H54 (cell line): Measurements from ENCODE around the gene FLNB.

Experiments used
- DNase-seq: peaks from one replicate; pipeline ENCODE4 v3.0.0; 2011; ENCODE audit warnings: low spot score, mixed read lengths; ENCODE audit not compliant: insufficient read length
- FAIRE-seq: peaks from 3 replicates; lab custom pipeline; 2011; peaks lifted over from hg19 to GRCh38; lab: Jason Lieb, UNC
- POLR2A ChIP-seq: IDR thresholded peaks from 2 replicates; pipeline ENCODE4 v1.6.1; 2011; ENCODE audit warnings: low read depth, mild to moderate bottlenecking, low read length

Gene FLNB

DNA sequence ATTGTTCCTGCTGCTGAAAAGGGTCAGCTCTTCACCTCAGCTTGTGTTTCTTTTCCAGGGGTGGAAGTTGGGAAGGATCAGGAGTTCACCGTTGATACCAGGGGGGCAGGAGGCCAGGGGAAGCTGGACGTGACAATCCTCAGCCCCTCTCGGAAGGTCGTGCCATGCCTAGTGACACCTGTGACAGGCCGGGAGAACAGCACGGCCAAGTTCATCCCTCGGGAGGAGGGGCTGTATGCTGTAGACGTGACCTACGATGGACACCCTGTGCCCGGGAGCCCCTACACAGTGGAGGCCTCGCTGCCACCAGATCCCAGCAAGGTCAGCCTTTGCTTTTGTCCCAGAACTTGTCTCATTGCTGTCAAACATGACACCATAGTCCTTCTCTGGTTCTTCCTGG is 113.0 kb downstream of the FLNB start:
- no peak for TF ChIP-seq POLR2A
- DNase-seq (no peak), FAIRE-seq (no peak)

DNA sequence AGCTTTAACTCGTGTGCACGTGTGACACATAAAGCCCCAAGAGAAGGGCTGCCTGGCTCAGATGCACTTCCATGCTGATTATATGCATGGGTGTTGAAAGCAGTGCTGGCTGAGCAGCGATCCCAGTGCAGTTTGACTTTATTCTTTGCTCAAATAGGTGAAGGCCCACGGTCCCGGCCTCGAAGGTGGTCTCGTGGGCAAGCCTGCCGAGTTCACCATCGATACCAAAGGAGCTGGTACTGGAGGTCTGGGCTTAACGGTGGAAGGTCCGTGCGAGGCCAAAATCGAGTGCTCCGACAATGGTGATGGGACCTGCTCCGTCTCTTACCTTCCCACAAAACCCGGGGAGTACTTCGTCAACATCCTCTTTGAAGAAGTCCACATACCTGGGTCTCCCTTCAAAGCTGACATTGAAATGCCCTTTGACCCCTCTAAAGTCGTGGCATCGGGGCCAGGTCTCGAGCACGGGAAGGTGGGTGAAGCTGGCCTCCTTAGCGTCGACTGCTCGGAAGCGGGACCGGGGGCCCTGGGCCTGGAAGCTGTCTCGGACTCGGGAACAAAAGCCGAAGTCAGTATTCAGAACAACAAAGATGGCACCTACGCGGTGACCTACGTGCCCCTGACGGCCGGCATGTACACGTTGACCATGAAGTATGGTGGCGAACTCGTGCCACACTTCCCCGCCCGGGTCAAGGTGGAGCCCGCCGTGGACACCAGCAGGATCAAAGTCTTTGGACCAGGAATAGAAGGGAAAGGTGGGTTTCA is 114.9 kb downstream of the FLNB start:
- no peak for TF ChIP-seq POLR2A
- no peak for DNase-seq
- FAIRE-seq: no peak

DNA sequence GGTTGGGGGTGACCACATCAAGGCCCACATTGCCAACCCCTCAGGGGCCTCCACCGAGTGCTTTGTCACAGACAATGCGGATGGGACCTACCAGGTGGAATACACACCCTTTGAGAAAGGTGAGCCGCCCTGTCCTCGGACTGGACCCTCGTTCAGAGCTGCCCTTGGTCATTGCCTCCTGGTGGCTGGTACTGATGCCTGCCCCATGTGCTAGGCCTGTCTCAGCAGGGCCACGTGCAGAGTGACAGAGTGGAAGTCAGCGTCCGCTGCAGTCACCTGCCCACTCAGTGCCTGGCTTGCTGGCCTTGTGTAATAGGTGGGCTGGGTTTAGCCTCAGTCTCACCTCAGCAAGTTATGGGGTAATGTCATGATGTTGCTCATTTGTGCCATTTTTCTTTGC is 116.2 kb downstream of the FLNB start:
- TF ChIP-seq POLR2A: no peak
- no peak for DNase-seq
- FAIRE-seq: no peak

DNA sequence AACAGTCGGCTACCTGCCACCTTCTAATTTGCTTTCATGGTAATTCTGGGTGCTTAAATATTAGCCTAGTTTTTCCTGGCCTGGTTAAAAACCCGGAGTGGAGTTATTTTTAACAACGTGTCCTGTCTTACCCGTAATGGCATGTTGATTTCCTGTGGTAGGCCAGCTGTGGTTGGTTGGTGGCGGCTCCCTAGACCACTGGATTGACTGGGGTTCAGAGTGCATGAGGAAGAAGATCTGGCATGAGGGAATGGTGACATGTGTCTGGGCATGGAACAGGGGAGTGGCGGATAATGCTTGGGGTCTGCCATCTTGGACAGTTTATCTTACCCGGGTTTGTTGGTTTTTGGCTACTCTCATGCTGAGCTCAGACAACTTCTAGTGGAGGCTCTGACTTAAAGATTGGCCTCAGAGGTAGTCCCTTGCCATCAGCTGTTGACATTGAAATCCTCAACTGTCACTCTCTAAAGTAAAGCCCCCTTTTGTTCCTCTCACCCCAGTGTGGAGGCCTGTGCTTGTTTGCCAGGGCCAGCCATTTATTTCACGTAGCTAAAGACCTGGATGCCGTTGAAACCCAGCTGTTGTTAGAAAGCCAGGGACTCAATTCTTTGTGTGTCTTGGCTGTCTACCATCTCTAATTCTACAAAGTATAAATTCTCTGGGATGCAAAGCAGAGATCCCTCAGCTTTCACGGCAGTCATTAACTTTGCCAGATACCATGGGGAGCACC is 121.0 kb downstream of the FLNB start:
- DNase-seq (no peak), FAIRE-seq (no peak)
- no peak for TF ChIP-seq POLR2A

DNA sequence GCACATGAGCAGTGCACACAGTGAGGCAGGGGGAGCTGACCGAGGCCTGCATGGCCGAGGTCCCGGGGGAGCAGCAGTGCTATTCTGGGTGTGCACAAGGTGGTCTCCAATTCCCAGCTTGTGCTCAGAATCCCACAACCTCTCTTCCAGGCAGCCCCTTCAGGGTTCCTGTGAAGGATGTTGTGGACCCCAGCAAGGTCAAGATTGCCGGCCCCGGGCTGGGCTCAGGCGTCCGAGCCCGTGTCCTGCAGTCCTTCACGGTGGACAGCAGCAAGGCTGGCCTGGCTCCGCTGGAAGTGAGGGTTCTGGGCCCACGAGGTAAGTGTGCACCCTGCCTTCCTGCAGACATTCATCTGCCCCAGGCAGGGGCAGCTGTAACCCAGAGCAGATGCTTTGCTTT is 122.4 kb downstream of the FLNB start:
- no peak for DNase-seq
- no peak for TF ChIP-seq POLR2A
- no peak for FAIRE-seq

DNA sequence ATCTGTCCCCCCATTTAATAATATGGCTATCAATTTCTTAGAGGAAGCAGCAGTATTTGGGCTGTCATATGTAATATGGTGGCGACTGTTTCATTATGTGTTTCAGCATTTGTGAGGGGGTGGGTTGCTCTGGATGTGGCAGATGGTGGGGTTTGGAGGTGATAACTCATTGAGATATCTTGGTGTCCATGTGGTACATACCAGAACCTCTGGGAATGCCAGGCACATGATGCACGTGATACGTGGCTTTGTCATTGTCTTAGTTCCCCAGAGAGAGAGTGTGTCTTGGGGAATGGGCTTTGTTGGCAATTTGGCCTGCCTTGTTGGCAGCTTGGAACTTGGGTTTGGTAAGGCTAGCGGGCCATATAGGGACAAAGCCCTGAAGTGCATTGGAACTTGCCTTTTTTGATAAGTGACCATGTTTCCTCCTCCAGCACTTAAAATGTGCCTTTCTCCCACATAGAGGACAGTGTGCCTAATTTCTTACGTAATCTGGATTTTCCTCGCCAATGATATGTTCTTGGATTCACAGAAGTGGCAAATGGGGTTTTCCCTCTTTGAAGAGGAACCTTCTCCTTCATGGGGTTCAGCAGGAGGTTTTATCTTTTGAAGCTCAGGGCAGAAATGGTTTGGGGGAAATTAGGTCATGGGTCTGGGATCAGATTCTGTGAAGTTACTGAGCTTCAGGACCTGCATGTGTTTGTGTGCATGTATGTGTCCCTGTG is 123.0 kb downstream of the FLNB start:
- FAIRE-seq (no peak), DNase-seq (no peak)
- TF ChIP-seq POLR2A: no peak

DNA sequence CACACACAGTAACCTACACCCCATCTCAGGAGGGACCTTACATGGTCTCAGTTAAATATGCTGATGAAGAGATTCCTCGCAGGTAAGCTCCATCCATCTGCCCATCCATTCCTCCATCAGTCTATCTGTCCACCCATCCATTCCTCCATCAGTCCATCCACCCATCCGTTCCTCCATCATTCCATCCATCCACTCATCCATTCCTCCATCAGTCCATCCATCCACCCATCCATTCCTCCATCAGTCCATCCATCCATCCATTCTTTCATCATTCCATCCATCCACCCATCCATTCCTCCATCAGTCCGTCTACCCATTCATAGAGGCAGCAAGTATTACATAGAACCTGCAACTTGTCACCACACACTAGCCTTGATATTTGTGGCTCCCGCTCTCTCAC is 124.6 kb downstream of the FLNB start:
- DNase-seq (no peak), FAIRE-seq (no peak)
- TF ChIP-seq POLR2A: no peak

DNA sequence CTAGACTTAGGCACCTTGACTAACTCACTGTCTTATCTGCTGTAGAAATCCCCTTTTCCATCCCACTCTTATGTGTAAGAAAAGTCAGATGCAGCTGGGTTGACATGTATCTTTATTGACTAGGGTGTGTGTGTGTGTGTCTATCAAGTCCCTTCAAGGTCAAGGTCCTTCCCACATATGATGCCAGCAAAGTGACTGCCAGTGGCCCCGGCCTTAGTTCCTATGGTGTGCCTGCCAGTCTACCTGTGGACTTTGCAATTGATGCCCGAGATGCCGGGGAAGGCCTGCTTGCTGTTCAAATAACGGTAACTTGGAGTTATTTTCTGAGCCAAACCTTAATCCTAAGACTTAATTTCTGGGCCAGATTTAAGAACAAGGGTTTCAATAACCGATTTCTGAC is 126.2 kb downstream of the FLNB start:
- DNase-seq (no peak), FAIRE-seq (no peak)
- TF ChIP-seq POLR2A: no peak

DNA sequence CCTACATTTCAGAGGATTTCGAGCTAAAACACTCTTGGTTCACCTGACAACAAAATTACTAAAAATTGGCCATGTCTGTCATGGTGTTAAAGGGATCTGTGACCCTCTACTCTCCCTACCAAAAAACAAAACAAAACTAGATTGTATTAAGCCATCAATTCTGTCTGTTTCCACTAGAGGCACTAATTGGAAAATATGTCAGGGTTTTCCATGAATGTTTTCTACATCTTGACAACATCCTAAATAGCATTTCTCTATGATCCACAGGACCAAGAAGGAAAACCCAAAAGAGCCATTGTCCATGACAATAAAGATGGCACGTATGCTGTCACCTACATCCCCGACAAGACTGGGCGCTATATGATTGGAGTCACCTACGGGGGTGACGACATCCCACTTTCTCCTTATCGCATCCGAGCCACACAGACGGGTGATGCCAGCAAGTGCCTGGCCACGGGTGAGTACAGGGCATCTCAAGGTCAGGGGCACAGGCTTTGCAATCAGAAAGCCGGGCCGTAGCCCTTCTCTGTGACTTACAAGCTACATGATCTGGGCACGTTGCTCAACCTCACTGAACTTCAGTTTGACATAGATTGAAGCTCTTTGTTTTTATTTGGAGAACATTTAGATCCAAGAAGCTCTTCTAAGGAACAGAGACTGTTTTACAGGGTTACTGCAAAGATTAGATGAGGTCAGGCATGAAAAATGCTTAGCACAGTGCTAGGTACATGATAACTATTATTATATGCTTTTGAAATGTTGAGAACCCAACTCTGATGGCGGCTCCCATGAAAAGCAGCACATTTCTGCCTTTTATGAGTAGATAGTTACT is 127.7 kb downstream of the FLNB start:
- FAIRE-seq: no peak
- no peak for DNase-seq

DNA sequence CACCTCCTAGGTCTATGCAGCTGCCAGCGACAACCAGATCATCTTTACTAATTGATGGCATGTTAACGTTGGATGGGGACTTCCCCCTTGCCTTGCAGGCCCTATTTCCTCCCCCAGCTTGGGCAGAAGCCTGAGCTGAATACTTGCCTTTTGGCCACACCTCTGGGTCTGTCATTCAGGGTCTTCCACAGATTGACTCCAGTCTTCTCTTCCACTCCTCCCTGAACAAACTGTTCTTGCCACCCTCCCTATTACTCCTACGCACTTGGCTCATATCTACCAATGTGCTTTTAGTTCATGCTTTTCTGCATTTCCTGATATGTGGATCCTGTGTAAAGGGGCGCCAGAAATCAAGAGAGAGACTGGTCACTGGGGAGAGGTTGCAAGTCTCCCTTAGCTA is 129.1 kb downstream of the FLNB start:
- DNase-seq (no peak), FAIRE-seq (no peak)
- no peak for TF ChIP-seq POLR2A

More for the DNA sequence above, 127.7 kb downstream of the FLNB start:
- no peak for TF ChIP-seq POLR2A

DNA sequence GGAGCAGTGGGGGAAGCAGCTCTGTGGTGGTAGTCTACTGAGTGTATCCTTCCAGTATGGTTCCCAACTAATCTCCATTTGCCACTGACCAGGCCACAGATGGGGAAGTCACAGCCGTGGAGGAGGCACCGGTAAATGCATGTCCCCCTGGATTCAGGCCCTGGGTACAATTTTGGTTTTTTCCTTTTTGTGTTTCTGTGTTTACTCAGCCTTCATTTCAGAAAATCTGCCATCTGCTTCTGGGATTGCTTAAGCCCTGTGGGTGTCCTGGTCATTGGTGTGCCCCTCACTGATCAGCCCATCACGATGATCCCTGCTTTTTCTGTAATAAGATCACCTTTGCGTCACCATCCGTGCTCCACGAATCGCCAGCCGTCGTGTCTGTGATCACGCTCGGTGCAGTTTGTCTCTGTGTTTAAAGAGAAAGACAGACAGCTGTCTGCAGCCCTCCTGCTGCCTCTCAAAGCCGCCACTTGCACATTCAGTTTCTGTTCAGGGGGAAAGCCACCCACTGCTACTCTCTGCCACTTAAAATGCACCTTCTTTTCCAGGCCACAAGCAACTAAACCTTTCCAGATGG is 133.6 kb downstream of the FLNB start:
- DNase-seq: no peak
- no peak for TF ChIP-seq POLR2A
- FAIRE-seq: no peak

DNA sequence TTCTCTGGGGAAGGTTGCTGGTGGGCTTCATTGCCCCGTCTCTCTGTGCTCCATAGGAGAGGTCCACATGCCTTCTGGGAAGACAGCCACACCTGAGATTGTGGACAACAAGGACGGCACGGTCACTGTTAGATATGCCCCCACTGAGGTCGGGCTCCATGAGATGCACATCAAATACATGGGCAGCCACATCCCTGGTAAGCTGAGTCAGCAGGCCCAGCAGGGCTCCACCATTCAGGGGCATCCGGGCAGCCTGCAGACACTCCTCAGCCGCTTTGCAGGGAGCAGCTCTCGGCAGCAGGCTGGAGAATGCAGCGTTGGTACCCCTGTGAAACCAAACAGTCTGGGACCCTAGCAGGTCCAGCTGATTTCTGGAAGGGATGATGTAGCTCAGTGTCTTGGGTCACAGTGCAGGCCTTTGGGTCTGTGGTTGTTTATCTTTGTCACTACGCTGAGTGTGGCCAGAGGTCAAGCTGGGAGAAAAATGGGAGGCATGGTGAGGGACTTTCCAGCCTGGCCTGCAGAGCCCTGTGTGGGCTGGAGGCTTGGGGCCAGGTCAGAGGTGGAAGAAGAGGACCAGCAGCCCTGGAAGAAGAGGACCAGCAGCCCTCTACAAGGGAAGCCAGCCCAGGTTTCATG is 135.3 kb downstream of the FLNB start:
- FAIRE-seq: no peak
- no peak for DNase-seq
- no peak for TF ChIP-seq POLR2A

DNA sequence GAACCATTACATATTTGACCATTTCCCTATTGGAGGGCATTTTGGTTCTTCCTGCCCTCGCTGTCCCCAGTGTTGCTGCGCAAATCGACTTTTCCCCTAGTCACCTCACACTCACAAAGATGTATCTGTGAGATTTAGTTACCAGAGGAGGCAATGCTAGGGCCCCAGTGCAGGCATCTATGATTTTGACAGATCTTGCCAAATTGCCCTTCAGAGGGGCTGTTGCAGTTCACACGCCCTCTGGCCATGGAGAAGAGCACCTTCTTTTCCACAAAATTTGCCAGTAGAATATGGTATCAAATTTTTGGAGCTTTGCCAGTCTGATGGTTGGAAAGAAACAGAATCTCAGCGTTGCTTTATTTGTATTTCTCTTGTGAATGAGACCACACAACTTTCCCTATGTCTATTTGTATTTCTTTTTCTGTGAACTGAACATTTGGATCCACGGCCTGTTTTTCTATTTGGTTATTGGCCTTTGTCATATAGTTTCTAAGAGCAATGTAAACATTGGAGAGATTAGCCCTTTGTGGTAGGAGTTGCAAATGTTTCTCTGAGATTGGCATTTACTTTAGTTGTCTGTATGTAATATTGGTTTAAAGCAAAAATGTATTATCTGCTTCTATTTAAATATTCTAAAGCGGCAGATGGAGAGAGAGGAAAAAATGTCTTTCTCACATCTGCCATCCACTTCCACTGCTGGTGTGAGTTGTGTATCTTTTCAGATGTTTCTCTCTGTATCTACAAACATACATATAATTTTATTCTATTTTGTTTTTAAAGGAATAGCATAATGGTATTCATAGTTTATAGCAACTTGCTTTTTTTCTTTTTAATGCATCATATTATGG is 136.5 kb downstream of the FLNB start:
- DNase-seq (no peak), FAIRE-seq (no peak)
- no peak for TF ChIP-seq POLR2A
